IPS DF 6.9 (cell line): ENCODE data around the gene CYP19A1.

Experiments
- DNase-seq: peaks from one replicate; pipeline ENCODE4 v3.0.0-alpha.2; 2013; ENCODE audit warnings: low read depth, low spot score
- H3K27ac ChIP-seq: one replicate; pipeline ENCODE4 v1.5.1; 2013; ENCODE audit warnings: low read length, control low read depth
- H3K27me3 ChIP-seq: 2 replicates; pipeline ENCODE4 v1.6.1; 2013; ENCODE audit warnings: mild to moderate bottlenecking, low read length; ENCODE audit not compliant: control insufficient read depth, insufficient read depth
- H3K36me3 ChIP-seq: 2 replicates; pipeline ENCODE4 v1.6.1; 2013; ENCODE audit warnings: low read length; ENCODE audit not compliant: control insufficient read depth, insufficient read depth
- H3K4me1 ChIP-seq: 2 replicates; pipeline ENCODE4 v1.6.1; 2013; ENCODE audit warnings: low read length; ENCODE audit not compliant: control insufficient read depth, insufficient read depth
- H3K4me3 ChIP-seq: 2 replicates; pipeline ENCODE4 v1.5.1; 2013; ENCODE audit warnings: mild to moderate bottlenecking, low read length
- H3K9me3 ChIP-seq: 2 replicates; pipeline ENCODE4 v1.6.1; 2013; ENCODE audit warnings: low read length, inconsistent platforms; ENCODE audit not compliant: control insufficient read depth, insufficient read depth
- WGBS: extraction: QIAGEN DNeasy Blood & Tissue Kit; methylation state at CpG from one replicate; pipeline ENCODE4 v1.1.7; 2013; ENCODE audit warnings: mixed read lengths, missing lambda C conversion rate; ENCODE audit not compliant: insufficient read length, insufficient coverage; 5-methylcytosine and 5-hydroxymethylcytosine counted together

The CYP19A1 gene

GRCh38 chr15:51342227-51342999, 4.0 kb upstream of the CYP19A1 start:
- Histone ChIP-seq H3K27ac (no peak overlapping the region), H3K36me3 (no peaks in the 10 kb centered on the region; the same call in 1 of the 2 replicates), H3K27me3 (peaks cover 24% of the 10 kb centered on the region), H3K4me1 (peaks cover 2% of the 10 kb centered on the region; the same call in 1 of the 2 replicates), H3K9me3 (no peaks in the 10 kb centered on the region), H3K4me3 (peak overlapping the region; percentile 40; the same call in 1 of the 2 replicates)
- no CpG with 5 or more reads among the region's 16 CpGs for WGBS
- DNase-seq: no peak

GRCh38 chr15:51341366-51342226, 3.2 kb upstream of the CYP19A1 start, which contains the start of gene GLDN:
GLDN (plus strand) TSS chr15:51341655; CDS start chr15:51341685, 30 bp downstream.
- peak within 1 kb of the TSS; percentile 40; the same call in 1 of the 2 replicates for H3K4me3 ChIP-seq
- peaks cover 2% of the 10 kb centered on the region; the same call in 1 of the 2 replicates for H3K4me1 ChIP-seq
- H3K27me3 ChIP-seq: peaks cover 24% of the 10 kb centered on the region
- no peak for DNase-seq
- no peaks in the 10 kb centered on the region; the same call in 1 of the 2 replicates for H3K36me3 ChIP-seq
- no peak within 1 kb of the TSS for H3K27ac ChIP-seq
- no CpG with 5 or more reads among the region's 76 CpGs for WGBS
- no peaks in the 10 kb centered on the region for H3K9me3 ChIP-seq

- no peak for DNase-seq
- Histone ChIP-seq H3K36me3 (no peaks in the 10 kb centered on the region), H3K4me1 (no peaks in the 10 kb centered on the region), H3K27ac (no peak overlapping the region), H3K27me3 (peaks cover 5% of the 10 kb centered on the region; the same call in 1 of the 2 replicates), H3K9me3 (no peaks in the 10 kb centered on the region), H3K4me3 (no peak overlapping the region)
- WGBS: 100% methylated on average over 2 of the region's 9 CpGs
Observed at GRCh38 chr15:51335538-51336410, 2.6 kb downstream of the CYP19A1 start.

- no peak overlapping the region for H3K4me3 ChIP-seq
- no peaks in the 10 kb centered on the region for H3K9me3 ChIP-seq
- no peaks in the 10 kb centered on the region for H3K4me1 ChIP-seq
- H3K27ac ChIP-seq: no peak overlapping the region
- H3K27me3 ChIP-seq: peaks cover 1% of the 10 kb centered on the region; the same call in 1 of the 2 replicates
- no peak for DNase-seq
- H3K36me3 ChIP-seq: no peaks in the 10 kb centered on the region
- WGBS: no CpG with 5 or more reads among the region's 5 CpGs
Observed at GRCh38 chr15:51335087-51335486, 3.3 kb downstream of the CYP19A1 start.

GRCh38 chr15:51334011-51334451, 4.4 kb downstream of the CYP19A1 start:
- Histone ChIP-seq H3K27me3 (no peaks in the 10 kb centered on the region), H3K36me3 (no peaks in the 10 kb centered on the region), H3K27ac (no peak overlapping the region), H3K4me1 (no peaks in the 10 kb centered on the region), H3K4me3 (no peak overlapping the region), H3K9me3 (no peaks in the 10 kb centered on the region)
- no peak for DNase-seq
- WGBS: no CpG with 5 or more reads among the region's 2 CpGs

- DNase-seq: no peak
- Histone ChIP-seq H3K27ac (no peak overlapping the region), H3K4me3 (no peak overlapping the region), H3K4me1 (no peaks in the 10 kb centered on the region), H3K9me3 (no peaks in the 10 kb centered on the region), H3K36me3 (no peaks in the 10 kb centered on the region), H3K27me3 (no peaks in the 10 kb centered on the region)
- no CpG with 5 or more reads among the region's 2 CpGs for WGBS
Observed at GRCh38 chr15:51333571-51333970, 4.8 kb downstream of the CYP19A1 start.

- Histone ChIP-seq H3K9me3 (no peaks in the 10 kb centered on the region), H3K36me3 (no peaks in the 10 kb centered on the region), H3K27me3 (no peaks in the 10 kb centered on the region), H3K4me3 (no peak overlapping the region), H3K4me1 (no peaks in the 10 kb centered on the region), H3K27ac (no peak overlapping the region)
- no peak for DNase-seq
- WGBS: no CpG with 5 or more reads among the region's 4 CpGs
Observed at GRCh38 chr15:51332206-51333147, 5.9 kb downstream of the CYP19A1 start.

- no peaks in the 10 kb centered on the region for H3K4me1 ChIP-seq
- no peak overlapping the region for H3K27ac ChIP-seq
- H3K36me3 ChIP-seq: no peaks in the 10 kb centered on the region
- WGBS: no CpG with 5 or more reads among the region's 5 CpGs
- DNase-seq: no peak
- H3K9me3 ChIP-seq: no peaks in the 10 kb centered on the region
- H3K4me3 ChIP-seq: no peak overlapping the region
- no peaks in the 10 kb centered on the region for H3K27me3 ChIP-seq
Observed at GRCh38 chr15:51331141-51331540, 7.3 kb downstream of the CYP19A1 start.

GRCh38 chr15:51328926-51329325, 9.5 kb downstream of the CYP19A1 start:
- no peaks in the 10 kb centered on the region for H3K4me1 ChIP-seq
- WGBS: no CpG with 5 or more reads among the region's 4 CpGs

More at GRCh38 chr15:51328926-51329325, 9.5 kb downstream of the CYP19A1 start:
- H3K36me3 ChIP-seq: no peaks in the 10 kb centered on the region
- H3K4me3 ChIP-seq: no peak overlapping the region
- no peak for DNase-seq
- no peak overlapping the region for H3K27ac ChIP-seq
- no peaks in the 10 kb centered on the region for H3K27me3 ChIP-seq
- H3K9me3 ChIP-seq: no peaks in the 10 kb centered on the region
